GM12878 (cell line): Measurements from ENCODE around the gene GLT1D1. TPM values are rescaled to one million over a fixed set of nuclear protein-coding genes. Genes with fewer than 3 reads are reported as not detected.

Source experiments
- ATAC-seq: fragments of 200-7000 bp; cut with Tn5 transposase; 3 replicates; pipeline ENCODE4 v1.9.1; 2020; ENCODE audit warnings: mild to moderate bottlenecking, moderate library complexity
- BruUV-seq: library from RNA; stranded (reverse); fragments of 400-500 nt; replicated peaks from 2 replicates; lab custom pipeline; 2021; lab: Mats Ljungman, UMichigan
- CTCF ChIA-PET: fragments of 300-600 bp; sonication (Branson Sonifier 250); formaldehyde crosslinking; extraction: SDS; loops from one replicate; lab custom pipeline; 2021; ENCODE audit warnings: inconsistent platforms; lab: Yijun Ruan, JAX
- POLR2A ChIA-PET: fragments of 350-600 bp; formaldehyde crosslinking; extraction: SDS; loops from one replicate; lab custom pipeline; 2021; ENCODE audit warnings: inconsistent platforms; lab: Charles Lee
- RAD21 ChIA-PET: fragments of 300-600 bp; sonication (Branson Sonifier 250); formaldehyde crosslinking; loops from one replicate; lab custom pipeline; 2023; ENCODE audit warnings: antibody characterized with exemption; ENCODE audit not compliant: unreplicated experiment; lab: Charles Lee
- SMC1A ChIA-PET: fragments of 300-600 bp; sonication (Branson Sonifier 250); formaldehyde crosslinking; loops from one replicate; lab custom pipeline; 2023; ENCODE audit not compliant: unreplicated experiment, uncharacterized antibody; lab: Charles Lee
- DNase-seq: peaks from one replicate; pipeline ENCODE4 v3.0.0-alpha.2; 2011; ENCODE audit warnings: low read depth, low spot score
- FAIRE-seq: peaks from 3 replicates; lab custom pipeline; 2011; peaks lifted over from hg19 to GRCh38; lab: Jason Lieb, UNC
- H2AFZ ChIP-seq: 2 replicates; pipeline ENCODE4 v1.6.0; 2011; ENCODE audit warnings: low read depth, low read length, control low read depth; ENCODE audit not compliant: control insufficient read depth
- H3K27ac ChIP-seq: 2 replicates; pipeline ENCODE4 v1.5.1; 2011; ENCODE audit warnings: control low read depth; ENCODE audit not compliant: control insufficient read depth, insufficient read depth
- H3K27me3 ChIP-seq, 2 experiments: replicated peaks in 1 of 2; 2 replicates each; pipeline versions ENCODE4 v1.6.0 to v1.6.1; 2011; ENCODE audit warnings: low read length in 1 of 2; ENCODE audit not compliant: control insufficient read depth in 2 of 2, insufficient read depth in 2 of 2
- H3K36me3 ChIP-seq, 2 experiments: 2 replicates each; pipeline ENCODE4 v1.5.1; 2011; ENCODE audit warnings: low read length in 1 of 2; ENCODE audit not compliant: control insufficient read depth in 2 of 2, insufficient read depth in 2 of 2
- H3K4me1 ChIP-seq: 2 replicates; pipeline ENCODE4 v1.6.1; 2011; ENCODE audit warnings: mild to moderate bottlenecking, low read length, moderate library complexity, mixed read lengths; ENCODE audit not compliant: control insufficient read depth, insufficient read depth
- H3K4me2 ChIP-seq: 2 replicates; pipeline ENCODE4 v1.6.0; 2011; ENCODE audit warnings: control low read depth; ENCODE audit not compliant: control insufficient read depth, insufficient read depth
- H3K4me3 ChIP-seq: fragments of 200-600 bp; sonication (generic); 2 replicates; pipeline ENCODE4 v1.5.1; 2016
- H3K79me2 ChIP-seq: 2 replicates; pipeline ENCODE4 v1.6.0; 2011; ENCODE audit warnings: low read length; ENCODE audit not compliant: control insufficient read depth, insufficient read depth
- H3K9ac ChIP-seq: 2 replicates; pipeline ENCODE4 v1.8.0; 2011; ENCODE audit warnings: low read length, control low read depth, mixed read lengths; ENCODE audit not compliant: control insufficient read depth, insufficient read depth
- H3K9me3 ChIP-seq: replicated peaks from 3 replicates; pipeline ENCODE4 v1.5.1; 2011; ENCODE audit warnings: mild to moderate bottlenecking, low read length; ENCODE audit not compliant: control insufficient read depth, insufficient read depth
- H4K20me1 ChIP-seq: 2 replicates; pipeline ENCODE4 v1.6.0; 2011; ENCODE audit not compliant: control insufficient read depth, insufficient read depth
- DPF2 ChIP-seq: fragments of 450-650 bp; IDR thresholded peaks from 2 replicates; pipeline ENCODE4 v1.6.1; 2017; ENCODE audit warnings: mild to moderate bottlenecking
- MTA2 ChIP-seq: fragments of 450-650 bp; IDR thresholded peaks from 2 replicates; pipeline ENCODE4 v1.6.1; 2016; ENCODE audit warnings: low read depth, mild to moderate bottlenecking, moderate library complexity
- MYB ChIP-seq: fragments of 150-350 bp; IDR thresholded peaks from 2 replicates; pipeline ENCODE4 v1.6.1; 2014; ENCODE audit warnings: mild to moderate bottlenecking, low read depth, low read length, borderline replicate concordance
- NFIC ChIP-seq: IDR thresholded peaks from 2 replicates; pipeline ENCODE4 v1.6.1; 2012; ENCODE audit warnings: low read depth, mild to moderate bottlenecking, inconsistent platforms, low read length, moderate library complexity
- SREBF1 ChIP-seq: IDR thresholded peaks from 2 replicates; pipeline ENCODE4 v1.6.1; 2012; ENCODE audit warnings: mild to moderate bottlenecking, low read length
- YBX1 ChIP-seq: fragments of 450-650 bp; IDR thresholded peaks from 2 replicates; pipeline ENCODE4 v1.6.1; 2016; ENCODE audit warnings: antibody characterized with exemption
- WGBS: methylation state at CpG from one replicate; pipeline ENCODE4 v1.1.6; 2016; ENCODE audit warnings: low lambda C conversion rate; ENCODE audit not compliant: insufficient replicate concordance, insufficient coverage; ENCODE audit errors: missing lambda C conversion rate; 5-methylcytosine and 5-hydroxymethylcytosine counted together
- in situ Hi-C: fragments of 300-500 bp; cut with MboI; formaldehyde crosslinking; loops from 9 replicates; pipeline ENCODE4 v1.14.3; 2018; ENCODE audit warnings: mixed read lengths
- intact Hi-C: fragments of 100-400 bp; cut with micrococcal nuclease; formaldehyde crosslinking; loops from one replicate; pipeline ENCODE4 v1.14.2; 2022; ENCODE audit not compliant: unreplicated experiment
- polyA plus RNA-seq, 11 experiments: library from polyadenylated mRNA; depleted of rRNA in 4 of 11; unstranded in 6 of 11; stranded (reverse) in 5 of 11; fragments of >200 nt; fragmentation: Nextera tagmentation in 4 of 11; fragmentation: Illumina TruSeq in 1 of 11; extraction: Ambion mirVana in 4 of 11; extraction: Trizol in 1 of 11; gene quantifications; 1 replicate in 1 of 11; 2 replicates in 10 of 11; pipeline versions ENCODE4 v1.2.1 to v1.2.3, GENCODE V29; 2011 to 2016; ENCODE audit warnings: inconsistent platforms in 2 of 11, missing spikeins in 2 of 11, low read depth in 1 of 11
- total RNA-seq, 4 experiments: library from RNA; depleted of rRNA in 3 of 4; stranded (reverse); fragments of >200 nt in 3 of 4; fragmentation: Illumina TruSeq in 1 of 4; extraction: Trizol in 1 of 4; gene quantifications; 2 replicates each; pipeline versions ENCODE4 v1.2.1 to v1.2.3, GENCODE V29; 2013 to 2021
- TF ChIP-seq, protein P1 (sequence below): IDR thresholded peaks from 2 replicates; pipeline ENCODE4 v1.6.1; 2011; ENCODE audit warnings: borderline replicate concordance, low read depth, mild to moderate bottlenecking, moderate library complexity, low read length; ENCODE audit not compliant: insufficient read depth, poor library complexity, severe bottlenecking
- TF ChIP-seq, protein P2 (sequence below): fragments of 450-650 bp; IDR thresholded peaks from 2 replicates; pipeline ENCODE4 v1.6.1; 2017; ENCODE audit warnings: mild to moderate bottlenecking, moderate library complexity
- TF ChIP-seq, protein P3 (sequence below): fragments of 450-650 bp; IDR thresholded peaks from 2 replicates; pipeline ENCODE4 v1.6.1; 2017; ENCODE audit warnings: mild to moderate bottlenecking, low read depth, inconsistent platforms; ENCODE audit not compliant: poor library complexity, severe bottlenecking

The GLT1D1 gene
- total and polyA plus RNA-seq, 10 of the 15 experiments (the other 5 are each of a cell fraction or from before 2014, with no cell fraction given): 0.42 to 62.8 (median 3.0) TPM

DNA sequence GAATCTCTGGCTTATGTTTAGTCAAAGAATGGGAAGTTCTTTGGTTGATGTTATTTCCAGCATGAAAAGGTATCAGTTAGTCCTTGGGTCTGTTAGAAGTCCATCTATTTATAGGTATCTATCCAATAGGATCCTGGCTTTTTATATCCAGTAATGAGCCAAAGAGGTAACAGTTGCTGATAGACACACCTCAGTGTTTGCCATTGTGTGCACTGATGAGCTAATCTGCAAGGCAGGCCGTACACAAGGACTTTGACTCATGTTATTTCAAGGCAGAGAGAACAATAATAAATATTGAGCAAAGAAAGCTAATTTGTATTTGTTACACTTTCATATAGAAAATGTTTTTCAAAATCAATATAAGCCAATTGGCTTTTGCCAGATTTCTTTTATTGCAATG lies 56.4 kb downstream of the GLT1D1 start:
- TF ChIP-seq, protein P1, sequence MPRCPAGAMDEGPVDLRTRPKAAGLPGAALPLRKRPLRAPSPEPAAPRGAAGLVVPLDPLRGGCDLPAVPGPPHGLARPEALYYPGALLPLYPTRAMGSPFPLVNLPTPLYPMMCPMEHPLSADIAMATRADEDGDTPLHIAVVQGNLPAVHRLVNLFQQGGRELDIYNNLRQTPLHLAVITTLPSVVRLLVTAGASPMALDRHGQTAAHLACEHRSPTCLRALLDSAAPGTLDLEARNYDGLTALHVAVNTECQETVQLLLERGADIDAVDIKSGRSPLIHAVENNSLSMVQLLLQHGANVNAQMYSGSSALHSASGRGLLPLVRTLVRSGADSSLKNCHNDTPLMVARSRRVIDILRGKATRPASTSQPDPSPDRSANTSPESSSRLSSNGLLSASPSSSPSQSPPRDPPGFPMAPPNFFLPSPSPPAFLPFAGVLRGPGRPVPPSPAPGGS: peak; percentile 45
- TF ChIP-seq NFIC (0 out of 2 replicates have a peak, but pooled peaks have one; percentile 22), SREBF1 (no peak)
- ATAC-seq: no peak
- Histone ChIP-seq H3K36me3 (peaks cover 0 to 1% of the 10 kb centered on the region in 2 experiments; a peak in 1 of 4 replicates), H3K9me3 (no peaks in the 10 kb centered on the region), H3K27me3 (no peaks in the 10 kb centered on the region), H3K9ac (no peak overlapping the region), H2AFZ (no peak overlapping the region), H3K4me2 (no peak overlapping the region), H3K79me2 (no peaks in the 10 kb centered on the region), H3K4me1 (peaks cover 6% of the 10 kb centered on the region; the same call in 1 of the 2 replicates), H3K27ac (no peak overlapping the region), H3K4me3 (no peak overlapping the region), H4K20me1 (no peaks in the 10 kb centered on the region)
- in situ Hi-C loops: no loop called here
- RAD21 ChIA-PET: no interaction called here
- CTCF ChIA-PET: interaction anchor here (0.6 to 1.3 kb wide), 5 partner anchors 12 to 88 kb away, joined by 3 to 4 read pairs (median 3); no protein-coding TSS in a partner anchor
- no peak for DNase-seq
- BruUV-seq: no TSS peak
- POLR2A ChIA-PET: interaction anchor here (0.6 kb wide), 3 partner anchors 59 to 87 kb away, joined by 3 to 4 read pairs (median 3); no protein-coding TSS in a partner anchor
- intact Hi-C loops: no loop called here
- SMC1A ChIA-PET: interaction anchor here (0.7 to 1.7 kb wide), 3 partner anchors 9 to 13 kb away, joined by 3 to 7 read pairs (median 4); no protein-coding TSS in a partner anchor
- FAIRE-seq: no peak
- 64% methylated on average over 1 of the region's 1 CpG for WGBS

DNA sequence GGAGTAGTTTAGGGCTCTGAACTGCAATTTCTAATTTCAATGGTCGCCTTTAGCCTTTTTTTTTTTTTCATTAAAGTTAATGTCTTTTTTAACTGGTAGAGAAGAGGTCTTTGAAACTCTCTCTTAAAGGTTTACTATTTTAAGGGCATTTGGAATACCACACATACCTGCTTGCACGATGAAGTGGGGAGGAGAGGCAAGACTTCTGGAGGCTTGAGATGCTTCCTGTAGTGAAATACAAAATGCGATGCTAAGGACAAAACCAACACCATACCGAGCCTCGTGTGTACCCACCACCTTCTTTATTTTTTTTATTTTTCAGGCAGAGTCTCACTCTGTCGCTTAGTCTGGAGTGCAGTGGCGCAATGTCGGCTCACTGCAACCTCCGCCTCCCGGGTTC lies 57.4 kb downstream of the GLT1D1 start:
- no peak overlapping the region for H3K4me3 ChIP-seq
- no peak overlapping the region for H3K27ac ChIP-seq
- DNase-seq: no peak
- FAIRE-seq: no peak
- BruUV-seq: no TSS peak
- RAD21 ChIA-PET: no interaction called here
- H2AFZ ChIP-seq: no peak overlapping the region
- H3K36me3 ChIP-seq: peaks cover 0 to 1% of the 10 kb centered on the region in 2 experiments; a peak in 1 of 4 replicates
- POLR2A ChIA-PET: no interaction called here
- no peaks in the 10 kb centered on the region for H3K9me3 ChIP-seq
- no peak for ATAC-seq
- no peaks in the 10 kb centered on the region for H3K27me3 ChIP-seq
- CTCF ChIA-PET: interaction anchor here (0.7 to 1.3 kb wide), 4 partner anchors 13 to 89 kb away, joined by 3 to 4 read pairs (median 4); no protein-coding TSS in a partner anchor
- SMC1A ChIA-PET: interaction anchor here (1.0 to 1.7 kb wide), 3 partner anchors 10 to 15 kb away, joined by 4 to 7 read pairs (median 5); no protein-coding TSS in a partner anchor
- in situ Hi-C loops: no loop called here
- no peak overlapping the region for H3K9ac ChIP-seq
- H4K20me1 ChIP-seq: no peaks in the 10 kb centered on the region
- no peaks in the 10 kb centered on the region for H3K79me2 ChIP-seq
- intact Hi-C loops: no loop called here
- WGBS: 81% methylated on average over 10 of the region's 10 CpGs
- no peak overlapping the region for H3K4me2 ChIP-seq
- H3K4me1 ChIP-seq: peaks cover 9% of the 10 kb centered on the region; the same call in 1 of the 2 replicates
- TF ChIP-seq MYB (no peak), DPF2 (no peak), YBX1 (no peak), MTA2 (no peak)
- TF ChIP-seq, protein P2, sequence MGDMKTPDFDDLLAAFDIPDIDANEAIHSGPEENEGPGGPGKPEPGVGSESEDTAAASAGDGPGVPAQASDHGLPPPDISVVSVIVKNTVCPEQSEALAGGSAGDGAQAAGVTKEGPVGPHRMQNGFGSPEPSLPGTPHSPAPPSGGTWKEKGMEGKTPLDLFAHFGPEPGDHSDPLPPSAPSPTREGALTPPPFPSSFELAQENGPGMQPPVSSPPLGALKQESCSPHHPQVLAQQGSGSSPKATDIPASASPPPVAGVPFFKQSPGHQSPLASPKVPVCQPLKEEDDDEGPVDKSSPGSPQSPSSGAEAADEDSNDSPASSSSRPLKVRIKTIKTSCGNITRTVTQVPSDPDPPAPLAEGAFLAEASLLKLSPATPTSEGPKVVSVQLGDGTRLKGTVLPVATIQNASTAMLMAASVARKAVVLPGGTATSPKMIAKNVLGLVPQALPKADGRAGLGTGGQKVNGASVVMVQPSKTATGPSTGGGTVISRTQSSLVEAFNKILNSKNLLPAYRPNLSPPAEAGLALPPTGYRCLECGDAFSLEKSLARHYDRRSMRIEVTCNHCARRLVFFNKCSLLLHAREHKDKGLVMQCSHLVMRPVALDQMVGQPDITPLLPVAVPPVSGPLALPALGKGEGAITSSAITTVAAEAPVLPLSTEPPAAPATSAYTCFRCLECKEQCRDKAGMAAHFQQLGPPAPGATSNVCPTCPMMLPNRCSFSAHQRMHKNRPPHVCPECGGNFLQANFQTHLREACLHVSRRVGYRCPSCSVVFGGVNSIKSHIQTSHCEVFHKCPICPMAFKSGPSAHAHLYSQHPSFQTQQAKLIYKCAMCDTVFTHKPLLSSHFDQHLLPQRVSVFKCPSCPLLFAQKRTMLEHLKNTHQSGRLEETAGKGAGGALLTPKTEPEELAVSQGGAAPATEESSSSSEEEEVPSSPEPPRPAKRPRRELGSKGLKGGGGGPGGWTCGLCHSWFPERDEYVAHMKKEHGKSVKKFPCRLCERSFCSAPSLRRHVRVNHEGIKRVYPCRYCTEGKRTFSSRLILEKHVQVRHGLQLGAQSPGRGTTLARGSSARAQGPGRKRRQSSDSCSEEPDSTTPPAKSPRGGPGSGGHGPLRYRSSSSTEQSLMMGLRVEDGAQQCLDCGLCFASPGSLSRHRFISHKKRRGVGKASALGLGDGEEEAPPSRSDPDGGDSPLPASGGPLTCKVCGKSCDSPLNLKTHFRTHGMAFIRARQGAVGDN: no peak
- TF ChIP-seq, protein P3, sequence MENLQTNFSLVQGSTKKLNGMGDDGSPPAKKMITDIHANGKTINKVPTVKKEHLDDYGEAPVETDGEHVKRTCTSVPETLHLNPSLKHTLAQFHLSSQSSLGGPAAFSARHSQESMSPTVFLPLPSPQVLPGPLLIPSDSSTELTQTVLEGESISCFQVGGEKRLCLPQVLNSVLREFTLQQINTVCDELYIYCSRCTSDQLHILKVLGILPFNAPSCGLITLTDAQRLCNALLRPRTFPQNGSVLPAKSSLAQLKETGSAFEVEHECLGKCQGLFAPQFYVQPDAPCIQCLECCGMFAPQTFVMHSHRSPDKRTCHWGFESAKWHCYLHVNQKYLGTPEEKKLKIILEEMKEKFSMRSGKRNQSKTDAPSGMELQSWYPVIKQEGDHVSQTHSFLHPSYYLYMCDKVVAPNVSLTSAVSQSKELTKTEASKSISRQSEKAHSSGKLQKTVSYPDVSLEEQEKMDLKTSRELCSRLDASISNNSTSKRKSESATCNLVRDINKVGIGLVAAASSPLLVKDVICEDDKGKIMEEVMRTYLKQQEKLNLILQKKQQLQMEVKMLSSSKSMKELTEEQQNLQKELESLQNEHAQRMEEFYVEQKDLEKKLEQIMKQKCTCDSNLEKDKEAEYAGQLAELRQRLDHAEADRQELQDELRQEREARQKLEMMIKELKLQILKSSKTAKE: no peak
